ENCODE measurements around the gene DCANP1.
A peak's percentile ranks its signal among the peaks of the same experiment; 100 is the strongest.

Gene DCANP1

DNA sequence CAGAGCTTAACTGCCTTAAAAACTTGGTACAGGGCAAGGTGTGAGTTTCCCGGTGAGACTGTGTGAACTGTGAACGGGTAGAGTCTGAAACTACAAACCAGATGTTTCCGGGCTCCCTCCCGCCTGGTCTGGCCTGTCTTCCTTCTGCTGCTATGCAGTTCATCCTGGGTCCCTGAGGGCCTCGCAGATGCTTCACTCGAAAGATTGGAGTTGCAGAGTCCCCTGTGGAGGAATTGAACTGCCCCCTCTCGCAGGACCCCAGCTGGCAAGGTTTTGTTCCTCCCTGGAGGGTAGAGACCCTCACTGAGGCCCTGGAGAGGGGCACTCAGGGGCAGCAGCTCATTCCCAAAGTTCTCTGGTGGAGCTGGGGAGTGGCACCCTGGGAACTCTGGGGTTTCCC lies 533 bp downstream of the DCANP1 start:
- no peak overlapping the region for H3K14ac ChIP-seq (ENCODE audit: low read length)
- no peak overlapping the region for H2AK5ac ChIP-seq (ENCODE audit: low read length)
- H3K4me2 ChIP-seq (ENCODE audit: low read length): no peak overlapping the region
- H2BK12ac ChIP-seq (ENCODE audit: low read length): no peak overlapping the region
- H3K18ac ChIP-seq (ENCODE audit: low read length): no peak overlapping the region
- H2BK120ac ChIP-seq (ENCODE audit: insufficient read depth, low read length, poor library complexity): no peak overlapping the region
- no peak overlapping the region for H3K9ac ChIP-seq (ENCODE audit: low read length)
- H3K9me3 ChIP-seq (ENCODE audit: insufficient read depth, low read depth, low read length): no peaks in the 10 kb centered on the region
- no peak overlapping the region for H4K91ac ChIP-seq (ENCODE audit: low read depth, low read length)
- no peak overlapping the region for H4K8ac ChIP-seq (ENCODE audit: low read depth, low read length)
- DNase-seq: no peak
- H4K12ac ChIP-seq (ENCODE audit: low read depth, low read length): no peak overlapping the region
- H3K79me2 ChIP-seq (ENCODE audit: control insufficient read depth, insufficient read depth, low read length, poor library complexity): no peaks in the 10 kb centered on the region
- H3K36me3 ChIP-seq (ENCODE audit: control insufficient read depth in 1 of 2, insufficient read depth in 2 of 2, low read length in 2 of 2): no peaks in the 10 kb centered on the region
- H2AFZ ChIP-seq (ENCODE audit: insufficient read depth, low read length, poor library complexity): no peak overlapping the region
- H3K27ac ChIP-seq (ENCODE audit: low read depth, low read length): no peak overlapping the region
- H3K27me3 ChIP-seq (ENCODE audit: insufficient read depth, low read length): no peaks in the 10 kb centered on the region
- no peak overlapping the region for H2BK5ac ChIP-seq (ENCODE audit: low read depth, low read length, poor library complexity)
- no peak overlapping the region for H3K4ac ChIP-seq (ENCODE audit: low read depth, low read length)
- peaks cover 21 to 30% of the 10 kb centered on the region in 2 experiments for H3K4me1 ChIP-seq (ENCODE audit: control insufficient read depth in 1 of 2, insufficient read depth in 2 of 2, low read length in 2 of 2)
- H3K4me3 ChIP-seq (ENCODE audit: low read depth, low read length): no peak overlapping the region
- no CpG with 5 or more reads among the region's 7 CpGs for WGBS (ENCODE audit: extremely low coverage, insufficient coverage, insufficient read length)
- peaks cover 3% of the 10 kb centered on the region for H3K79me1 ChIP-seq (ENCODE audit: low read length)
- H3K23ac ChIP-seq (ENCODE audit: low read length): no peak overlapping the region

DNA sequence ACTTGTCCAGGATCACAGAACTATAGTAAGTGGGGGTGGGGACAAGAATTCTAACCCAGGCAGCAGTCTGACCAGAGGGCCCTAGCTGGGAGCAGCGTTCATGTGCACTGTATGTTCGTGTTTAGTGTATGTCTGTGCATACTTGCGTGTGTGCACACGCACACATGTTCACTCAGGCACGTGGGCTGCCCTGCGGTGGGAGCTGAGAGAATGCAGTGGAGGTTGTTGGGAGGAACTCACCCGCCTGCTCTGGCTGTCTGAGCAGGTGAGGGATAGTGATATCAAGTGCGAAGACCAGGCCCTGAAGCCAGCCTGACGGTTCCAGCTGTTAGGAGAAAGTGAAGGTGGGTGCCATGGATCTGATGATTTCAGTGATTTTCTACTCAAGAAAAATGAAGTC lies 942 bp downstream of the DCANP1 start:
- no CpG with 5 or more reads among the region's 9 CpGs for WGBS (ENCODE audit: extremely low coverage, insufficient coverage, insufficient read length)
- peaks cover 21 to 30% of the 10 kb centered on the region in 2 experiments for H3K4me1 ChIP-seq (ENCODE audit: control insufficient read depth in 1 of 2, insufficient read depth in 2 of 2, low read length in 2 of 2)
- DNase-seq: no peak

DNA sequence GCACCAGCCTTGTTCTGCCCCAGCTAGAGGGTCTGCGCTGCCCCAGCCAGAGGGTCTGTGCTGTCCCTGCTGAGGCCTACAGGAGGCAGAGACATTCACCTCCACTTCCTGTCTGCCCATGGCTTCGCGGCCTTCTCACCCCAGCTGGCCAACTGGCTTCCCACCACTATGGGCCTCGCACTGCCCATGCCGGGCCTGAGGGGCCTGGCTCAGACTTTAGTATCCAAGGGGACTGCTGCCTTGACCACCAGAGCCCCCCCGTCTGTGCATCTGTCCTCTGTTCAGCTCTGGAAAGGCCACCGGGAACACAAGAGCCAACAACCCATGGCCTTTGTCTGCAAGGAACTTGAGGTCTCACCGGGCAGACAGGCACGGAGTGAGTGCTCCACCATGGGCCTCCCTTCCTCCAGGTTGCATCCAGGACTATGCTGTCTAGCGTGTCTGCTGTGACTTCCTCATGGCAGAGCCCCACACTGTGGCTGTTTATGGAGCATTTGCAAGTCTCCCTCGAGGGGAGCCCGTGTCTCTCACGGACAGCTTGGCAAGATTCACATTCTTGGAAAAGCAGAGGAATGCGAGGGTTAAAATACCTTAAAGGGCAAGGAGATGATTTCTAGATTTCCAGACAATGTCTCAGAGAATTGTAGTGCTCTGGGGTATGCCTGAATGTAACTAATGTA lies 1.7 kb downstream of the DCANP1 start:
- Histone ChIP-seq H4K8ac (ENCODE audit: low read depth, low read length) (no peak overlapping the region), H4K12ac (ENCODE audit: low read depth, low read length) (no peak overlapping the region), H3K36me3 (ENCODE audit: control insufficient read depth in 1 of 2, insufficient read depth in 2 of 2, low read length in 2 of 2) (no peaks in the 10 kb centered on the region), H2BK5ac (ENCODE audit: low read depth, low read length, poor library complexity) (no peak overlapping the region), H3K9me3 (ENCODE audit: insufficient read depth, low read depth, low read length) (no peaks in the 10 kb centered on the region), H3K4me3 (ENCODE audit: low read depth, low read length) (no peak overlapping the region), H3K4me2 (ENCODE audit: low read length) (no peak overlapping the region), H2BK12ac (ENCODE audit: low read length) (no peak overlapping the region), H3K18ac (ENCODE audit: low read length) (no peak overlapping the region), H3K79me2 (ENCODE audit: control insufficient read depth, insufficient read depth, low read length, poor library complexity) (no peaks in the 10 kb centered on the region), H2AFZ (ENCODE audit: insufficient read depth, low read length, poor library complexity) (no peak overlapping the region), H3K4ac (ENCODE audit: low read depth, low read length) (no peak overlapping the region), H3K9ac (ENCODE audit: low read length) (no peak overlapping the region), H4K91ac (ENCODE audit: low read depth, low read length) (peak overlapping the region; percentile 62), H2BK120ac (ENCODE audit: insufficient read depth, low read length, poor library complexity) (no peak overlapping the region), H3K27ac (ENCODE audit: low read depth, low read length) (peak overlapping the region; percentile 5), H3K14ac (ENCODE audit: low read length) (no peak overlapping the region), H3K4me1 (ENCODE audit: control insufficient read depth in 1 of 2, insufficient read depth in 2 of 2, low read length in 2 of 2) (peaks cover 21 to 30% of the 10 kb centered on the region in 2 experiments), H3K79me1 (ENCODE audit: low read length) (peaks cover 3% of the 10 kb centered on the region), H3K23ac (ENCODE audit: low read length) (no peak overlapping the region), H3K27me3 (ENCODE audit: insufficient read depth, low read length) (no peaks in the 10 kb centered on the region), H2AK5ac (ENCODE audit: low read length) (no peak overlapping the region)
- DNase-seq: peak in 1 of 2 donors; percentile 27
- no CpG with 5 or more reads among the region's 14 CpGs for WGBS (ENCODE audit: extremely low coverage, insufficient coverage, insufficient read length)

More for the DNA sequence above, 942 bp downstream of the DCANP1 start:
- Histone ChIP-seq H3K36me3 (ENCODE audit: control insufficient read depth in 1 of 2, insufficient read depth in 2 of 2, low read length in 2 of 2) (no peaks in the 10 kb centered on the region), H3K79me2 (ENCODE audit: control insufficient read depth, insufficient read depth, low read length, poor library complexity) (no peaks in the 10 kb centered on the region), H4K12ac (ENCODE audit: low read depth, low read length) (no peak overlapping the region), H3K9me3 (ENCODE audit: insufficient read depth, low read depth, low read length) (no peaks in the 10 kb centered on the region), H4K91ac (ENCODE audit: low read depth, low read length) (no peak overlapping the region), H3K27me3 (ENCODE audit: insufficient read depth, low read length) (no peaks in the 10 kb centered on the region), H3K14ac (ENCODE audit: low read length) (no peak overlapping the region), H3K4me2 (ENCODE audit: low read length) (no peak overlapping the region), H3K4me3 (ENCODE audit: low read depth, low read length) (no peak overlapping the region), H3K18ac (ENCODE audit: low read length) (no peak overlapping the region), H3K9ac (ENCODE audit: low read length) (no peak overlapping the region), H2AK5ac (ENCODE audit: low read length) (no peak overlapping the region), H3K23ac (ENCODE audit: low read length) (no peak overlapping the region), H3K79me1 (ENCODE audit: low read length) (peaks cover 3% of the 10 kb centered on the region), H3K27ac (ENCODE audit: low read depth, low read length) (no peak overlapping the region), H3K4ac (ENCODE audit: low read depth, low read length) (no peak overlapping the region), H4K8ac (ENCODE audit: low read depth, low read length) (no peak overlapping the region), H2BK120ac (ENCODE audit: insufficient read depth, low read length, poor library complexity) (no peak overlapping the region), H2AFZ (ENCODE audit: insufficient read depth, low read length, poor library complexity) (no peak overlapping the region), H2BK12ac (ENCODE audit: low read length) (no peak overlapping the region), H2BK5ac (ENCODE audit: low read depth, low read length, poor library complexity) (no peak overlapping the region)

DNA sequence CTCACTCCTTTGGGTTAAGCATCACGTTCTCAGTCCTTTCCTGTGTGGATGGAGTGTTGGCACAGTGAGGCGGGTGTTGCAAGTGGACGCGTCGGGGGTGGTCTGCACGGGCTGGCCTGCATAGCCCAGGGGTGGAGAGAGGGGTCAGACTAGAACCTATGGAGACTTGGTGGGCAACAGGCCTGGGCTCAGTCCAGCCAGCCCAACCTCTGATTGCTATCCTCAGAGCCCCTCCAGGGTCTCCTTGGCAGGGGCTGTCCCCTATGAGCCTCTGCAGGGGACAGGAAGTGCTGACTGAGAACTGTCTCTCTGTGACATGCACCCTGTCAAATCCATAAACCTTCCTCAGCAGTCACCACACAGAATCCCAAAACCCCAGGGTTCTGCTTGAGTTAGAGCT lies 2.3 kb downstream of the DCANP1 start:
- no peak overlapping the region for H2BK5ac ChIP-seq (ENCODE audit: low read depth, low read length, poor library complexity)
- no peak for DNase-seq
- no CpG with 5 or more reads among the region's 6 CpGs for WGBS (ENCODE audit: extremely low coverage, insufficient coverage, insufficient read length)
- no peak overlapping the region for H3K9ac ChIP-seq (ENCODE audit: low read length)
- H2AK5ac ChIP-seq (ENCODE audit: low read length): no peak overlapping the region
- no peak overlapping the region for H3K27ac ChIP-seq (ENCODE audit: low read depth, low read length)
- H3K14ac ChIP-seq (ENCODE audit: low read length): no peak overlapping the region
- H2BK120ac ChIP-seq (ENCODE audit: insufficient read depth, low read length, poor library complexity): no peak overlapping the region
- H2BK12ac ChIP-seq (ENCODE audit: low read length): no peak overlapping the region
- H3K4me1 ChIP-seq (ENCODE audit: control insufficient read depth in 1 of 2, insufficient read depth in 2 of 2, low read length in 2 of 2): peaks cover 21 to 30% of the 10 kb centered on the region in 2 experiments
- H3K9me3 ChIP-seq (ENCODE audit: insufficient read depth, low read depth, low read length): no peaks in the 10 kb centered on the region
- H3K27me3 ChIP-seq (ENCODE audit: insufficient read depth, low read length): no peaks in the 10 kb centered on the region
- no peak overlapping the region for H3K4me2 ChIP-seq (ENCODE audit: low read length)
- H4K12ac ChIP-seq (ENCODE audit: low read depth, low read length): no peak overlapping the region
- H3K18ac ChIP-seq (ENCODE audit: low read length): no peak overlapping the region
- no peaks in the 10 kb centered on the region for H3K36me3 ChIP-seq (ENCODE audit: control insufficient read depth in 1 of 2, insufficient read depth in 2 of 2, low read length in 2 of 2)
- no peak overlapping the region for H3K23ac ChIP-seq (ENCODE audit: low read length)
- no peak overlapping the region for H4K91ac ChIP-seq (ENCODE audit: low read depth, low read length)
- H3K4ac ChIP-seq (ENCODE audit: low read depth, low read length): no peak overlapping the region
- H4K8ac ChIP-seq (ENCODE audit: low read depth, low read length): no peak overlapping the region
- no peak overlapping the region for H3K4me3 ChIP-seq (ENCODE audit: low read depth, low read length)
- H3K79me1 ChIP-seq (ENCODE audit: low read length): peaks cover 3% of the 10 kb centered on the region
- no peak overlapping the region for H2AFZ ChIP-seq (ENCODE audit: insufficient read depth, low read length, poor library complexity)
- H3K79me2 ChIP-seq (ENCODE audit: control insufficient read depth, insufficient read depth, low read length, poor library complexity): no peaks in the 10 kb centered on the region

Measured in trophoblast cell (in vitro differentiated cells and primary cell).